GM20000 (cell line): ENCODE data around the gene SPRY1.

Experiments used
- DNase-seq: peaks from one replicate; pipeline ENCODE4 v3.0.0; 2012; ENCODE audit warnings: low spot score
- CTCF ChIP-seq: IDR thresholded peaks from 2 replicates; pipeline ENCODE4 v1.5.1; 2012; ENCODE audit warnings: mild to moderate bottlenecking, control low read depth; ENCODE audit errors: extremely low read depth, missing control alignments

Gene SPRY1

GRCh38 chr4:123362103-123362502, 34.5 kb upstream of the SPRY1 start:
- DNase-seq: no peak
- no peak for TF ChIP-seq CTCF

GRCh38 chr4:123363729-123364128, 32.9 kb upstream of the SPRY1 start:
- peak; percentile 37 for DNase-seq

GRCh38 chr4:123364906-123365305, 31.7 kb upstream of the SPRY1 start:
- no peak for DNase-seq
- no peak for TF ChIP-seq CTCF

More at GRCh38 chr4:123363729-123364128, 32.9 kb upstream of the SPRY1 start:
- TF ChIP-seq CTCF: no peak

GRCh38 chr4:123365412-123365811, 31.2 kb upstream of the SPRY1 start:
- no peak for DNase-seq
- no peak for TF ChIP-seq CTCF

GRCh38 chr4:123366144-123366748, 30.3 kb upstream of the SPRY1 start:
- no peak for DNase-seq
- no peak for TF ChIP-seq CTCF

- TF ChIP-seq CTCF: no peak
Measured at GRCh38 chr4:123378794-123379193, 17.8 kb upstream of the SPRY1 start.

GRCh38 chr4:123379392-123379791, 17.2 kb upstream of the SPRY1 start:
- no peak for TF ChIP-seq CTCF
- no peak for DNase-seq

More at GRCh38 chr4:123378794-123379193, 17.8 kb upstream of the SPRY1 start:
- DNase-seq: no peak
